Liver (tissue), 9 donors: ENCODE measurements around the gene RAP1B. TPM values are rescaled to one million over a fixed set of nuclear protein-coding genes. Genes with fewer than 3 reads are reported as not detected.

Experiments
- DNase-seq: peaks from one replicate; pipeline ENCODE4 v3.0.0-alpha.2; 2017; ENCODE audit warnings: low spot score
- H3K27ac ChIP-seq, 2 donors: one replicate each; pipeline ENCODE4 v1.7.0; 2013; ENCODE audit warnings: inconsistent platforms in 2 of 2, low read length in 2 of 2, control low read depth in 1 of 2, low read depth in 1 of 2, mild to moderate bottlenecking in 1 of 2
- H3K27me3 ChIP-seq, 4 donors: one replicate each; pipeline versions ENCODE4 v1.6.1 to v1.7.0; 2013; ENCODE audit warnings: low read length in 3 of 4, inconsistent platforms in 1 of 4, mild to moderate bottlenecking in 1 of 4, moderate library complexity in 1 of 4; ENCODE audit not compliant: control insufficient read depth in 4 of 4, insufficient read depth in 4 of 4
- H3K36me3 ChIP-seq, 4 donors: one replicate each; pipeline versions ENCODE4 v1.6.1 to v1.7.0; 2013; ENCODE audit warnings: low read length in 3 of 4, mild to moderate bottlenecking in 3 of 4, low read depth in 1 of 4, moderate library complexity in 1 of 4; ENCODE audit not compliant: control insufficient read depth in 4 of 4, insufficient read depth in 3 of 4
- H3K4me1 ChIP-seq, 4 donors: one replicate each; pipeline versions ENCODE4 v1.6.1 to v1.7.0; 2013; ENCODE audit warnings: low read length in 3 of 4, mild to moderate bottlenecking in 3 of 4, moderate library complexity in 1 of 4; ENCODE audit not compliant: control insufficient read depth in 4 of 4, insufficient read depth in 4 of 4
- H3K4me3 ChIP-seq, 3 donors: one replicate each; pipeline versions ENCODE4 v1.6.1 to v1.7.0; 2013; ENCODE audit warnings: low read length in 3 of 3, control low read depth in 1 of 3, low read depth in 1 of 3, mild to moderate bottlenecking in 1 of 3
- H3K9ac ChIP-seq, 2 donors: one replicate each; pipeline ENCODE4 v1.7.0; 2013; ENCODE audit warnings: low read length in 2 of 2, mild to moderate bottlenecking in 2 of 2, moderate library complexity in 2 of 2, control low read depth in 1 of 2, low read depth in 1 of 2
- H3K9me3 ChIP-seq, 4 donors: one replicate each; pipeline versions ENCODE4 v1.6.1 to v1.7.0; 2013; ENCODE audit warnings: low read length in 3 of 4; ENCODE audit not compliant: control insufficient read depth in 4 of 4
- EGR1 ChIP-seq, 2 donors: IDR thresholded peaks; 2 replicates each; pipeline ENCODE4 v1.6.1; 2016 to 2018; ENCODE audit warnings: antibody characterized with exemption in 2 of 2, low read depth in 2 of 2
- FOXA1 ChIP-seq: IDR thresholded peaks from 2 replicates; pipeline ENCODE4 v1.6.1; 2016; ENCODE audit warnings: antibody characterized with exemption
- FOXA2 ChIP-seq: IDR thresholded peaks from 2 replicates; pipeline ENCODE4 v1.6.1; 2016; ENCODE audit warnings: antibody characterized with exemption
- GABPA ChIP-seq, 2 donors: IDR thresholded peaks in 1 of 2; conservative IDR thresholded peaks in 1 of 2; 2 replicates each; pipeline ENCODE4 v1.6.1; 2016; ENCODE audit warnings: antibody characterized with exemption in 2 of 2, mild to moderate bottlenecking in 1 of 2, moderate library complexity in 1 of 2
- HNF4A ChIP-seq, 2 donors: conservative IDR thresholded peaks; 2 replicates each; pipeline ENCODE4 v1.6.1; 2016; ENCODE audit warnings: antibody characterized with exemption in 2 of 2, mild to moderate bottlenecking in 2 of 2
- HNF4G ChIP-seq: IDR thresholded peaks from 2 replicates; pipeline ENCODE4 v1.6.1; 2016; ENCODE audit warnings: antibody characterized with exemption
- JUND ChIP-seq, 2 donors: IDR thresholded peaks; 2 replicates each; pipeline ENCODE4 v1.6.1; 2016; ENCODE audit warnings: antibody characterized with exemption in 2 of 2
- MAX ChIP-seq: IDR thresholded peaks from 2 replicates; pipeline ENCODE4 v1.6.1; 2016; ENCODE audit warnings: antibody characterized with exemption
- NR2F2 ChIP-seq: IDR thresholded peaks from 2 replicates; pipeline ENCODE4 v1.6.1; 2016; ENCODE audit warnings: antibody characterized with exemption
- RAD21 ChIP-seq, 2 donors: IDR thresholded peaks; 2 replicates each; pipeline ENCODE4 v1.6.1; 2016; ENCODE audit warnings: antibody characterized with exemption in 2 of 2, mild to moderate bottlenecking in 2 of 2
- REST ChIP-seq: IDR thresholded peaks from 2 replicates; pipeline ENCODE4 v1.6.1; 2016; ENCODE audit warnings: antibody characterized with exemption, mild to moderate bottlenecking
- RXRA ChIP-seq, 2 donors: IDR thresholded peaks; 2 replicates each; pipeline ENCODE4 v1.6.1; 2017 to 2018; ENCODE audit warnings: antibody characterized with exemption in 2 of 2, mild to moderate bottlenecking in 1 of 2
- SP1 ChIP-seq: IDR thresholded peaks from 2 replicates; pipeline ENCODE4 v1.6.1; 2018; ENCODE audit warnings: antibody characterized with exemption, mild to moderate bottlenecking
- TAF1 ChIP-seq: conservative IDR thresholded peaks from 2 replicates; pipeline ENCODE4 v1.6.1; 2016; ENCODE audit warnings: antibody characterized with exemption, mild to moderate bottlenecking
- YY1 ChIP-seq: IDR thresholded peaks from 2 replicates; pipeline ENCODE4 v1.6.1; 2016; ENCODE audit warnings: antibody characterized with exemption, mild to moderate bottlenecking
- ZBTB33 ChIP-seq: IDR thresholded peaks from 2 replicates; pipeline ENCODE4 v1.6.1; 2016; ENCODE audit warnings: antibody characterized with exemption
- polyA plus RNA-seq, 2 donors: library from polyadenylated mRNA; stranded (reverse) in 1 of 2; unstranded in 1 of 2; fragments of 200-250 nt in 1 of 2; fragments of >200 nt in 1 of 2; fragmentation: Nextera tagmentation in 1 of 2; extraction: Ambion mirVana in 1 of 2; gene quantifications; one replicate each; pipeline versions ENCODE4 v1.2.1 to v1.2.3, GENCODE V29; 2013 to 2015
- total RNA-seq, 2 donors: library from RNA; depleted of rRNA; stranded (reverse); fragments of >200 nt; gene quantifications; one replicate each; pipeline ENCODE4 v1.2.3, GENCODE V29; 2014
- TF ChIP-seq, protein P1 (sequence below): IDR thresholded peaks from 2 replicates; pipeline ENCODE4 v1.6.1; 2016; ENCODE audit warnings: antibody characterized with exemption
- TF ChIP-seq, protein P2 (sequence below): fragments of 150-350 bp; IDR thresholded peaks from 2 replicates; pipeline ENCODE4 v1.5.1; 2017; ENCODE audit warnings: improper control_type of control experiment, low read depth, low read length; ENCODE audit not compliant: missing input control
- donor health status: healthy.
- donor health status: healthy.
- donor health status: healthy.
- donor health status: healthy.
- donor health status: healthy.

The RAP1B gene
- total and polyA plus RNA-seq, 4 donors: 56.2 to 123 (median 72.4) TPM

GRCh38 chr12:68628698-68629097 lies 18.0 kb downstream of the RAP1B start:
- H3K9ac ChIP-seq: no peak overlapping the region
- TF ChIP-seq GABPA (IDR thresholded peaks at IDR 0.05 in 1 of 2, conservative IDR thresholded peaks at IDR 0.05 in 1 of 2): no peak
- TF ChIP-seq JUND (IDR thresholded peaks at IDR 0.05): no peak
- TF ChIP-seq RAD21 (IDR thresholded peaks at IDR 0.05): no peak
- TF ChIP-seq, protein P1, sequence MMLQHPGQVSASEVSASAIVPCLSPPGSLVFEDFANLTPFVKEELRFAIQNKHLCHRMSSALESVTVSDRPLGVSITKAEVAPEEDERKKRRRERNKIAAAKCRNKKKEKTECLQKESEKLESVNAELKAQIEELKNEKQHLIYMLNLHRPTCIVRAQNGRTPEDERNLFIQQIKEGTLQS: no peak
- TF ChIP-seq MAX: no peak
- TF ChIP-seq REST: no peak
- TF ChIP-seq FOXA2: no peak
- no peak for TF ChIP-seq HNF4G
- TF ChIP-seq, protein P2, sequence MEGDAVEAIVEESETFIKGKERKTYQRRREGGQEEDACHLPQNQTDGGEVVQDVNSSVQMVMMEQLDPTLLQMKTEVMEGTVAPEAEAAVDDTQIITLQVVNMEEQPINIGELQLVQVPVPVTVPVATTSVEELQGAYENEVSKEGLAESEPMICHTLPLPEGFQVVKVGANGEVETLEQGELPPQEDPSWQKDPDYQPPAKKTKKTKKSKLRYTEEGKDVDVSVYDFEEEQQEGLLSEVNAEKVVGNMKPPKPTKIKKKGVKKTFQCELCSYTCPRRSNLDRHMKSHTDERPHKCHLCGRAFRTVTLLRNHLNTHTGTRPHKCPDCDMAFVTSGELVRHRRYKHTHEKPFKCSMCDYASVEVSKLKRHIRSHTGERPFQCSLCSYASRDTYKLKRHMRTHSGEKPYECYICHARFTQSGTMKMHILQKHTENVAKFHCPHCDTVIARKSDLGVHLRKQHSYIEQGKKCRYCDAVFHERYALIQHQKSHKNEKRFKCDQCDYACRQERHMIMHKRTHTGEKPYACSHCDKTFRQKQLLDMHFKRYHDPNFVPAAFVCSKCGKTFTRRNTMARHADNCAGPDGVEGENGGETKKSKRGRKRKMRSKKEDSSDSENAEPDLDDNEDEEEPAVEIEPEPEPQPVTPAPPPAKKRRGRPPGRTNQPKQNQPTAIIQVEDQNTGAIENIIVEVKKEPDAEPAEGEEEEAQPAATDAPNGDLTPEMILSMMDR: no peak
- TF ChIP-seq RXRA (IDR thresholded peaks at IDR 0.05): no peak
- no peak for TF ChIP-seq YY1
- no peak for TF ChIP-seq SP1
- no peak for TF ChIP-seq EGR1 (IDR thresholded peaks at IDR 0.05; ENCODE audit: low read depth in 2 of 2)
- no peak for TF ChIP-seq FOXA1
- no peak for TF ChIP-seq NR2F2
- no peak for TF ChIP-seq ZBTB33
- no peak for TF ChIP-seq TAF1
- TF ChIP-seq HNF4A (conservative IDR thresholded peaks at IDR 0.05): no peak
- H3K36me3 ChIP-seq: peaks cover 4 to 12% (median 10%) of the 10 kb centered on the region in 4 donors
- no peak overlapping the region for H3K4me3 ChIP-seq
- H3K9me3 ChIP-seq: peaks cover 0 to 4% (median 4%) of the 10 kb centered on the region in 4 donors
- DNase-seq: no peak
- H3K27me3 ChIP-seq: no peaks in the 10 kb centered on the region
- peaks cover 0 to 24% (median 8%) of the 10 kb centered on the region in 4 donors for H3K4me1 ChIP-seq
- no peak overlapping the region for H3K27ac ChIP-seq
